ENCODE data around the gene ARID1A. TPM values are rescaled to one million over a fixed set of nuclear protein-coding genes. Genes with fewer than 3 reads are reported as not detected.

ARID1A gene
- total and polyA plus RNA-seq, 9 of the 15 experiments (the other 6 are each of a cell fraction or from before 2014, with no cell fraction given): 8.3 to 88.3 (median 22.5) TPM

GRCh38 chr1:26786437-26787380, 90.9 kb downstream of the ARID1A start (continued):
- TF ChIP-seq HMBOX1 (IDR thresholded peaks at IDR 0.05) (peak; percentile 97), RCOR1 (IDR thresholded peaks at IDR 0.05; ENCODE audit: borderline replicate concordance in 1 of 2, low read depth in 2 of 2, low read length in 2 of 2) (peak; percentile 78 to 88), PATZ1 (CRISPR knock-in tag; IDR thresholded peaks at IDR 0.05; ENCODE audit: borderline replicate concordance) (0 out of 2 replicates have a peak, but pooled peaks have one; percentile 27), ZNF143 (CRISPR knock-in tag; IDR thresholded peaks at IDR 0.05) (no peak), ZNF395 (CRISPR knock-in tag; IDR thresholded peaks at IDR 0.05) (peak; percentile 84), BRF2 (IDR thresholded peaks at IDR 0.05; ENCODE audit: borderline replicate concordance, insufficient read depth, insufficient read length) (no peak), SRSF3 (IDR thresholded peaks at IDR 0.05; ENCODE audit: insufficient read depth, low read length) (no peak), TCF7L2 (IDR thresholded peaks at IDR 0.05; ENCODE audit: low read depth, low read length) (no peak), NRF1 (conservative IDR thresholded peaks at IDR 0.05 in 1 of 2, IDR thresholded peaks at IDR 0.05 in 1 of 2) (peak in 1 of 2 experiments; percentile 49; a peak in 1 of 4 replicates), THAP12 (CRISPR knock-in tag; IDR thresholded peaks at IDR 0.05) (no peak), NEUROD1 (IDR thresholded peaks at IDR 0.05; ENCODE audit: borderline replicate concordance, low read depth, low read length, partially characterized antibody) (peak; percentile 73), HMGXB4 (CRISPR knock-in tag; IDR thresholded peaks at IDR 0.05) (0 out of 2 replicates have a peak, but pooled peaks have one; percentile 50), TCF15 (CRISPR knock-in tag; IDR thresholded peaks at IDR 0.05) (0 out of 2 replicates have a peak, but pooled peaks have one; percentile 60), NFIC (IDR thresholded peaks at IDR 0.05) (peak; percentile 48)

Data from K562 (cell line).